OCI-LY1 (cell line): ENCODE results near the gene FBXO11.
"Not testable (repeated sequence)": the region's sequence is repeated elsewhere in the genome, so short reads cannot be mapped to it uniquely, and the experiment has no call there.

Experiments used
- H2AFZ ChIP-seq: fragments of 200-600 bp; sonication (generic), shearing (Covaris generic); 2 replicates; pipeline ENCODE4 v1.6.0; 2014; ENCODE audit warnings: antibody characterized with exemption, mild to moderate bottlenecking, low read length
- H3F3A ChIP-seq: fragments of 200-600 bp; sonication (generic), shearing (Covaris generic); 2 replicates; pipeline ENCODE4 v1.6.0; 2014; ENCODE audit warnings: mild to moderate bottlenecking, antibody characterized with exemption, low read length, moderate library complexity; ENCODE audit not compliant: insufficient read depth
- H3K27ac ChIP-seq: fragments of 200-600 bp; sonication (generic); 2 replicates; pipeline ENCODE4 v1.5.1; 2014; ENCODE audit warnings: low read length, mixed run types, mild to moderate bottlenecking, low read depth; ENCODE audit not compliant: poor library complexity, severe bottlenecking
- H3K27me3 ChIP-seq: fragments of 200-600 bp; sonication (generic); 2 replicates; pipeline ENCODE4 v1.6.0; 2014; ENCODE audit warnings: antibody characterized with exemption, mild to moderate bottlenecking, low read length, moderate library complexity; ENCODE audit not compliant: insufficient read depth
- H3K36me3 ChIP-seq: fragments of 200-600 bp; sonication (generic); 2 replicates; pipeline ENCODE4 v1.6.1; 2014; ENCODE audit warnings: mild to moderate bottlenecking, antibody characterized with exemption, low read length, moderate library complexity, mixed read lengths; ENCODE audit not compliant: insufficient read depth
- H3K4me1 ChIP-seq: fragments of 200-600 bp; sonication (generic); 2 replicates; pipeline ENCODE4 v1.5.1; 2014; ENCODE audit warnings: mild to moderate bottlenecking, low read length, moderate library complexity; ENCODE audit not compliant: insufficient read depth, severe bottlenecking
- H3K4me2 ChIP-seq: fragments of 200-600 bp; sonication (generic), shearing (Covaris generic); 2 replicates; pipeline ENCODE4 v1.6.1; 2014; ENCODE audit warnings: low read length
- H3K4me3 ChIP-seq: fragments of 200-600 bp; sonication (generic); 2 replicates; pipeline ENCODE4 v1.5.1; 2014; ENCODE audit warnings: low read length, low read depth, mild to moderate bottlenecking, mixed read lengths; ENCODE audit not compliant: poor library complexity, severe bottlenecking
- H3K79me2 ChIP-seq: fragments of 200-600 bp; shearing (Covaris generic); 2 replicates; pipeline ENCODE4 v1.6.1; 2016; ENCODE audit warnings: mixed run types, low read length, mixed read lengths; ENCODE audit not compliant: insufficient read depth
- H3K9ac ChIP-seq: fragments of 200-600 bp; sonication (generic), shearing (Covaris generic); 2 replicates; pipeline ENCODE4 v1.6.1; 2014; ENCODE audit warnings: mild to moderate bottlenecking, low read length, mixed read lengths
- H3K9me2 ChIP-seq: fragments of 200-600 bp; sonication (generic), shearing (Covaris generic); 2 replicates; pipeline ENCODE4 v1.6.1; 2014; ENCODE audit warnings: low read depth, mild to moderate bottlenecking, low read length, mixed read lengths
- H3K9me3 ChIP-seq: fragments of 200-600 bp; shearing (Covaris generic); 2 replicates; pipeline ENCODE4 v1.6.1; 2014; ENCODE audit warnings: low read length, mixed read lengths
- H4K20me1 ChIP-seq: fragments of 200-600 bp; sonication (generic), shearing (Covaris generic); 2 replicates; pipeline ENCODE4 v1.6.0; 2016; ENCODE audit warnings: mild to moderate bottlenecking, low read length; ENCODE audit not compliant: insufficient read depth
- CTCF ChIP-seq: fragments of 200-600 bp; sonication (generic), shearing (Covaris generic); IDR thresholded peaks from 2 replicates; pipeline ENCODE4 v1.5.1; 2017; ENCODE audit warnings: mild to moderate bottlenecking, antibody characterized with exemption, low read length, moderate library complexity, mixed read lengths
- EZH2 ChIP-seq: fragments of 200-600 bp; sonication (generic), shearing (Covaris generic); IDR thresholded peaks from 2 replicates; pipeline ENCODE4 v1.8.0; 2017; ENCODE audit warnings: borderline replicate concordance, mixed run types, mild to moderate bottlenecking, antibody characterized with exemption, low read length, moderate library complexity, mixed read lengths

The FBXO11 gene

GRCh38 chr2:47864566-47864965, 41.7 kb downstream of the FBXO11 start:
- 0 out of 2 replicates have a peak, but pooled peaks cover 3% of the 10 kb centered on the region for H3F3A ChIP-seq
- no peaks in the 10 kb centered on the region for H3K27me3 ChIP-seq
- no peak overlapping the region for H3K27ac ChIP-seq
- peaks cover 9% of the 10 kb centered on the region; the same call in 1 of the 2 replicates for H3K36me3 ChIP-seq
- no peaks in the 10 kb centered on the region for H3K9me2 ChIP-seq
- no peak overlapping the region for H3K4me2 ChIP-seq
- H2AFZ ChIP-seq: no peak overlapping the region
- no peak overlapping the region for H3K4me3 ChIP-seq
- H3K9me3 ChIP-seq: no peaks in the 10 kb centered on the region
- peaks cover 95% of the 10 kb centered on the region for H3K79me2 ChIP-seq
- TF ChIP-seq EZH2 (no peak), CTCF (no peak)
- H3K9ac ChIP-seq: no peak overlapping the region
- peaks cover 2% of the 10 kb centered on the region; the same call in 1 of the 2 replicates for H4K20me1 ChIP-seq
- H3K4me1 ChIP-seq: peaks cover 24% of the 10 kb centered on the region

- Histone ChIP-seq H3F3A (no peaks in the 10 kb centered on the region), H3K79me2 (peaks cover 91% of the 10 kb centered on the region), H4K20me1 (peaks cover 2% of the 10 kb centered on the region; the same call in 1 of the 2 replicates), H3K9ac (no peak overlapping the region), H3K9me3 (no peaks in the 10 kb centered on the region), H3K27ac (no peak overlapping the region), H3K4me3 (no peak overlapping the region), H3K36me3 (peaks cover 5% of the 10 kb centered on the region; the same call in 1 of the 2 replicates), H2AFZ (no peak overlapping the region), H3K4me2 (no peak overlapping the region), H3K9me2 (no peaks in the 10 kb centered on the region), H3K4me1 (peaks cover 27% of the 10 kb centered on the region), H3K27me3 (no peaks in the 10 kb centered on the region)
- TF ChIP-seq EZH2: no peak
- TF ChIP-seq CTCF: no peak
Measured at GRCh38 chr2:47862949-47863348, 43.3 kb downstream of the FBXO11 start.

GRCh38 chr2:47853067-47853777, 53.1 kb downstream of the FBXO11 start:
- H3K9me3 ChIP-seq, H3K27ac ChIP-seq, H3K4me3 ChIP-seq, H3K9me2 ChIP-seq, H3K9ac ChIP-seq, H3F3A ChIP-seq, H4K20me1 ChIP-seq, H2AFZ ChIP-seq, H3K4me2 ChIP-seq, H3K36me3 ChIP-seq, H3K27me3 ChIP-seq: not testable (repeated sequence)
- Histone ChIP-seq H3K79me2 (peaks cover 95% of the 10 kb centered on the region), H3K4me1 (peaks cover 23% of the 10 kb centered on the region)

GRCh38 chr2:47850198-47850597, 56.1 kb downstream of the FBXO11 start:
- 0 out of 2 replicates have a peak, but pooled peaks cover 3% of the 10 kb centered on the region for H4K20me1 ChIP-seq

More at GRCh38 chr2:47850198-47850597, 56.1 kb downstream of the FBXO11 start:
- H3K4me1 ChIP-seq: no peaks in the 10 kb centered on the region
- no peaks in the 10 kb centered on the region for H3K9me3 ChIP-seq
- H3K4me3 ChIP-seq: no peak overlapping the region
- H3K4me2 ChIP-seq: no peak overlapping the region
- no peaks in the 10 kb centered on the region for H3F3A ChIP-seq
- peaks cover 7% of the 10 kb centered on the region; the same call in 1 of the 2 replicates for H3K36me3 ChIP-seq
- H3K27ac ChIP-seq: no peak overlapping the region
- H3K9ac ChIP-seq: no peak overlapping the region
- H2AFZ ChIP-seq: no peak overlapping the region
- TF ChIP-seq EZH2 (no peak), CTCF (no peak)
- H3K27me3 ChIP-seq: no peaks in the 10 kb centered on the region
- H3K9me2 ChIP-seq: no peaks in the 10 kb centered on the region
- peaks cover 91% of the 10 kb centered on the region for H3K79me2 ChIP-seq
